HG03469 (cell line): ENCODE results near the gene SSTR3.

Source experiments
- ATAC-seq: cut with Tn5 transposase; IDR thresholded peaks from one replicate; pipeline ENCODE4 v1.9.1; 2021; ENCODE audit warnings: mild to moderate bottlenecking, moderate library complexity, moderate number of reproducible peaks; ENCODE audit not compliant: unreplicated experiment

The SSTR3 gene

GRCh38 chr22:37198258-37199102 lies 13.8 kb downstream of the SSTR3 start:
- ATAC-seq: no peak

- ATAC-seq: no peak
Observed at GRCh38 chr22:37197451-37198257, 14.6 kb downstream of the SSTR3 start.

- no peak for ATAC-seq
Observed at GRCh38 chr22:37196539-37197450, 15.5 kb downstream of the SSTR3 start.

DNA sequence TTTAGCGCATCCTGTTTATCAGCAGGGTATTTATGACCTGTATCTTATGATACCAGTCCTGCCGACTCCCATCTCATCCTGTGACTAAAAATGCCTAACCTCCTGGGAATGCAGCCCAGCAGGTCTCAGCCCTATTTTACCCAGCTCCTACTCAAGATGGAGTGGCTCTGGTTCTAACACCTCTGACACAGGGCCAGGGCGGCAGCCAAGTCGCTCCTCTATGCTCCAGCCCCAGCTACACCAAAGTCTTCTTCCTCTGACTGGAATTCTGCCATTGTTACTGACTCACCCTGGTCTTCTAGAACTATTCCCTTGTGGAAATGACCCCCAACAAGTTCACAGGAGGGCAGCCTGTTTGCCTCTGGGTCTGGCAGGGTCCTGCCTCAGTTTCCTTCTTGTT lies 16.4 kb downstream of the SSTR3 start:
- ATAC-seq: no peak

DNA sequence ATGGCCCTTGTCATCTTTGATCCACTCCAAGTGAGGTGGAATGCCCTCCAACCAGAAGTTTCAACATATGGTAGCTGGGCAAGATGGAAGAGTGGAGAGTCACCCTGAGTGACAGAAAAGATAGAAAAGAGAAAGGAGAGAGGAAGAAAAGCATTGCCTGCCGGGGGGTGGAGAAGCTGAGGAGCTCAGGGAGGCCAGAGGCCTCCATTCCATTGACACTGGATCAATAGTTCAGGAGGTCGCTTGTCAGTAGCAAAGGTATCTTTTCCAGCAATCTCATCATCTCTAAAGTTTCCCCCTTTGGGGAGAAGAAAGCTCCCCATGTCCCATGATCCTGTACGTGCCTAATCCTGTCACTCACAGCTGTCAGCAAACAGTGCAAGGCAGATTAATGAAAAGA lies 17.5 kb downstream of the SSTR3 start:
- no peak for ATAC-seq

GRCh38 chr22:37193629-37194191 lies 18.6 kb downstream of the SSTR3 start:
- no peak for ATAC-seq

GRCh38 chr22:37192741-37193140 lies 19.5 kb downstream of the SSTR3 start:
- ATAC-seq: no peak

- ATAC-seq: no peak
Observed at GRCh38 chr22:37192204-37192603, 20.1 kb downstream of the SSTR3 start.

GRCh38 chr22:37190262-37190780 lies 22.0 kb downstream of the SSTR3 start:
- no peak for ATAC-seq

- no peak for ATAC-seq
Observed at GRCh38 chr22:37188901-37189466, 23.3 kb downstream of the SSTR3 start.

DNA sequence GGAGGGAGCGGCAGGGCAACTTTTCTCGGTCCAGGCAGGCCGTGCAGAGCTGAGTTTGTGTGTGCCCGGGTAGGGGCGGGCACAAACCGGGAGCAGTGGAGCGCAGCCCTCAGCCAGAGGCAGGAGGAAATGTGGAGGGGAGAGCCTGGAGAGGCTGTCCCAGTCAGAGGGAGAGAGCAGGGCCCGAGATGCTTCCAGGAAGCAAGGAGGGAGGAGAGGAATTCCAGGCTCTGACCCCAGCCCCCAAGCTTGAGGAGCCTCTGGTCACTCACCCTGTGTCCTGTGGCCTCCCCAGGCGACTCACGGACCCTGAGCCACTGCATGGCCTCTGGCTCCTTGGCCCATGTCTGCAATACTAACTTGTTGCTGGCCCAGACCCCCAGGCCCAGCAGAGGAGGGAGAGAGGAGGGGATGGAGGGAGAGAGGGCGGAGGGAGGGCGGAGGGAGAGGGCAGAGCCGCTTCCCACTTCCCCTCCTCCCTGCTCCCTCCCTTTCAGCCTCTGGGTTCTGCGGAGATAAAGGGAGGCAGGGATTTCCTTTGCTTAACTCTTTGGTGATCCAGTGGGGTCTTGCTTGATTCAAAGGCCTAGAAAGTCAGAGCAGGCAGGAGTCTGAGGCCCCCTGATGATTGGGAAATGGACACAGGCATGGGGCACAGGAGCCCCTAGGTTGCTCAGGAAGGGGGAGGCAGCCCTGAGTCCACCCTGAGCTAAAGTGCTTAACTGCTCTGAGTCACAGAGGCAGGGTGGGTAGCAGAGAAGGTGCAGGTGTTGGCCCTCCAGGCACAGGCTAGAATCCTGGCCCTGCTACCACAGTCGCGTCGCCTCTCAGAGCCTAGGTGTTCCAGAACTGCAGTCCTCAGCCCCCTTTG lies 24.2 kb downstream of the SSTR3 start, which contains the start of gene C1QTNF6:
Gene C1QTNF6, minus strand, starts transcription at position 357 of the 871 bp plus-strand sequence. Its CDS starts 34 bp downstream, at position 323.
- no peak for ATAC-seq

DNA sequence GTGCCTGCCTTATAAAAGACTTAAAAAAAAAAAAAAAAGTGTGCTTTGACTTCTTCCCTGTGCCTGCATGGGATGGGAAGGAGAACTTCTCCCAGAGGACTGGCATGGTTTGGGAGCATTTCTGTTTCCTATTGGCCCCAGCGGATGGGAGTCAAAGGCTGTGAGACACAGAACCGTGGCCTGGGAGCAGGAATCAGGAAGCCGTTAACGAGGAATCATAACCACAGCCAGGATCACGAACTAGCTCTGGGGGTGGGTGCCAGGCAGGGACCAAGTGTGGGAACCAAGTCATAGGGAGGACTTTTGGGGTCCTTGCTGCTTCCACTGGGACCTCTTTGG lies 24.8 kb downstream of the SSTR3 start:
- ATAC-seq: no peak

- no peak for ATAC-seq
Observed at GRCh38 chr22:37186997-37187522, 25.2 kb downstream of the SSTR3 start.

DNA sequence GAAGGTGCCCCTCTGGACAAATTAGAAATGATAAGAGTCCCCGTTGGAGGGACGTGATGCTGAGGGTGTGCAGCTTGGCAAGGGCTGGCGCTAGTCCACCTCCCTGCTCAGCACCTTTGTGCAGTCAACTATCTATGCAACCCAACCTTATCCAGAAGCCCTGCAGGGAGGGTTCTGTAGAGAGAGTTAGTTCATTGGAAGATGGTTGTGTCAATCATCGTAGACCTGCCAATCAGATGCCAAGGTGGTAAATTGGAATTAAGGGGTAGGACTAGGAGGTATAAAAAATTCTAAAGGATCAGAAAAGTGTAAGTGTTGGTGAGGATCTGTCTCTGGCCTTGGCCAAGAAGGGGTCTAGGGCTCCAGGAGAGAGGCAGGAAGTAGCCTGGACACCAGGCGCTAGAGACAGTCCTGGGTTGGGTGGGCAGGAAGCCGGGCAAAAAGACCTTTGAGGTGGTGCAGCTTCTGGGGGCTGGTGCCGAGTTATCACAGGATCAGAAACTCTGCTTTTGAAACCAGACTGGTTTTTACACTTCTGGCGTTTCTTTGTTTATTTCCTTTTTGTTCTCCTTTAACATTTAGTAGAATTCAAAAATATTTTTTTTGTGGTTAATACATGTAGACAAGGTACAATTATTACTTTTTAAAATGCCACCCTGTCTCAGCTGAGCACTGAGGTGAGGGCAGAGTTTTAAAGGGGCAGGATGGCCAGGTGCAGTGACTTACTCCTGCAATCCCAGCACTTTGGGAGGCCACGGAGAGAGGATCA lies 25.9 kb downstream of the SSTR3 start:
- no peak for ATAC-seq

GRCh38 chr22:37185646-37186227 lies 26.5 kb downstream of the SSTR3 start:
- no peak for ATAC-seq

- no peak for ATAC-seq
Observed at GRCh38 chr22:37184816-37185541, 27.3 kb downstream of the SSTR3 start.

DNA sequence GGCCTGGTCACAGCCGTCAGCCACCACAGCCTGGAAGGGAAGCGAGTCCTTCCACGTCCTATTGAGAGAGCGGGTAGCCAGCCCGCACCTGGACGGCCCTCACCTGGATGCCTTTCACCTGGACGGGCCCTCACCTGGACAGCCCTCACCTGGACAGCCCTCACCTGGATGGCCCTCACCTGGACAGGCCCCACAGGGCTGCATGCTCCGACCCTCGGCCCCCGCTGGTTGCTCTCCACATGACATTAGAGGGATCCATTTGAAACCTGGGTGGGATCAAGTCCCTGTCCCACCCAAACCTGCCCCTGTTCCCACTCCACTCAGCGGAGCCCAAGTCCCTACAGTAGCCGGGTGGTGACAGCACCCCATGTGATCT lies 27.9 kb downstream of the SSTR3 start:
- no peak for ATAC-seq
